ENCODE measurements around the gene ATF4.

The ATF4 gene

GRCh38 chr22:39532215-39533073 is 12.1 kb downstream of the ATF4 start, which contains the start of gene RPS19BP1:
Gene RPS19BP1, minus strand, starts transcription at chr22:39532748. Its CDS starts 10 bp downstream, at chr22:39532738.
- peak; percentile 96 for DNase-seq (ENCODE audit: low spot score)
- in situ Hi-C loops (cut with MboI; ENCODE audit: low sequenced_read_pairs, unreplicated experiment): loop anchor here (10.0 to 25.0 kb wide), 4 partner anchors 72 to 830 kb away; partner anchors contain the start of genes SGSM3 and TNRC6B
- no peak for TF ChIP-seq CTCF (IDR thresholded peaks at IDR 0.05; ENCODE audit: borderline replicate concordance, control extremely low read depth, extremely low read depth, insufficient read depth, missing control alignments)

- in situ Hi-C loops (cut with MboI; ENCODE audit: low sequenced_read_pairs, unreplicated experiment): loop anchor here (10.0 to 25.0 kb wide), 4 partner anchors 71 to 828 kb away; partner anchors contain the start of genes SGSM3 and TNRC6B
- no peak for TF ChIP-seq CTCF (IDR thresholded peaks at IDR 0.05; ENCODE audit: borderline replicate concordance, control extremely low read depth, extremely low read depth, insufficient read depth, missing control alignments)
- no peak for DNase-seq (ENCODE audit: low spot score)
These were observed 13.7 kb downstream of the ATF4 start for GRCh38 chr22:39534092-39534506.

GRCh38 chr22:39534591-39535356 is 14.4 kb downstream of the ATF4 start:
- peak; percentile 87 for DNase-seq (ENCODE audit: low spot score)
- TF ChIP-seq CTCF (IDR thresholded peaks at IDR 0.05; ENCODE audit: borderline replicate concordance, control extremely low read depth, extremely low read depth, insufficient read depth, missing control alignments): peak; percentile 86
- in situ Hi-C loops (cut with MboI; ENCODE audit: low sequenced_read_pairs, unreplicated experiment): loop anchor here (5.0 to 25.0 kb wide), 5 partner anchors 70 to 828 kb away; partner anchors contain the start of genes SGSM3 and TNRC6B

- TF ChIP-seq CTCF (IDR thresholded peaks at IDR 0.05; ENCODE audit: borderline replicate concordance, control extremely low read depth, extremely low read depth, insufficient read depth, missing control alignments): no peak
- in situ Hi-C loops (cut with MboI; ENCODE audit: low sequenced_read_pairs, unreplicated experiment): loop anchor here (5.0 to 25.0 kb wide), 5 partner anchors 69 to 827 kb away; partner anchors contain the start of genes SGSM3 and TNRC6B
- DNase-seq (ENCODE audit: low spot score): no peak
These were observed 15.0 kb downstream of the ATF4 start for GRCh38 chr22:39535357-39535725.

- in situ Hi-C loops (cut with MboI; ENCODE audit: low sequenced_read_pairs, unreplicated experiment): loop anchor here (5.0 to 25.0 kb wide), 5 partner anchors 69 to 826 kb away; partner anchors contain the start of genes SGSM3 and TNRC6B
- no peak for DNase-seq (ENCODE audit: low spot score)
- no peak for TF ChIP-seq CTCF (IDR thresholded peaks at IDR 0.05; ENCODE audit: borderline replicate concordance, control extremely low read depth, extremely low read depth, insufficient read depth, missing control alignments)
These were observed 15.6 kb downstream of the ATF4 start for GRCh38 chr22:39535831-39536449.

GRCh38 chr22:39536711-39537110 is 16.3 kb downstream of the ATF4 start:
- no peak for TF ChIP-seq CTCF (IDR thresholded peaks at IDR 0.05; ENCODE audit: borderline replicate concordance, control extremely low read depth, extremely low read depth, insufficient read depth, missing control alignments)
- DNase-seq (ENCODE audit: low spot score): no peak
- in situ Hi-C loops (cut with MboI; ENCODE audit: low sequenced_read_pairs, unreplicated experiment): loop anchor here (5.0 to 25.0 kb wide), 5 partner anchors 68 to 826 kb away; partner anchors contain the start of genes SGSM3 and TNRC6B

All from GM13976 (cell line).